IPS-18c (cell line): Measurements from ENCODE around the gene KIF23.

Source experiments
- H3K4me3 ChIP-seq: 2 replicates; pipeline ENCODE4 v1.7.0; 2013; ENCODE audit warnings: low read depth, mild to moderate bottlenecking, low read length, moderate library complexity; ENCODE audit not compliant: insufficient read depth
- H3K9me3 ChIP-seq: one replicate; pipeline ENCODE4 v1.6.1; 2013; ENCODE audit warnings: mild to moderate bottlenecking, low read length, moderate library complexity; ENCODE audit not compliant: control insufficient read depth, insufficient read depth

Gene KIF23

DNA sequence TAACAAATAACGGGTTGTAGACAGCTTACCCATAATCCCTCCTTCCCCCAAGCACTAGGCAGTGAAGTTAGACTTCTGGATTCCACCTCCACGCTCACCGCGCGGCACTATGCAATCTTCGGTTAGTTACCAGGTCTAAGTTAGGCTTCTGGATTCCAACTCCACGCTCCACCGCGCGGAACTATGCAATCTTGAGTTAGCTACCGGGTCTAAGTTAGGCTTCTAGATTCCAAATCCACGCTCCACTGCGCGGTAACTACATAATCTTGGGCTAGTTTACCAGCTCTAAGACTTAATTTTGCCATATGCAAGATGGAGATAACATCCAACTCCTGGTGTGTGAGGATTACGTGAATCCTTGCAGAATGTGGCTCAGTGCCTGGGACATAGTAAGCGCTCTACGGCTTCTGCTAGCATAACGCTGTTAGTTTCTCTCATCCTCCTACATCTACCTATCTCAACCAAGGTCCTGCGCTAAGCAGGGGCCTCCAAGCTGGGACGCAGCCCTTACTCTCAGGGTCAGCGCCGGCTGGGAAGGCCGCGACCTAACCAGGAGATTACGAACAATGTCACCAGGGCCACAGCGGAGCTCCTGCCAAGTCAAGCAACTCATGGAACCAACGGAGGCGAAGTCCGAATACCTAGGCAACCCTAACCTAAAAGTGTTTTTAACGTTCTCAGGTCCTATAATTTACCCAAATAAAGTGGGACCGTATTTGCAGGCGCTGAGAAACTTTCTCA is 38.0 kb downstream of the KIF23 start:
- Histone ChIP-seq H3K9me3 (no peaks in the 10 kb centered on the region), H3K4me3 (peak overlapping the region; percentile 90)

- H3K4me3 ChIP-seq: peak within 1 kb of the TSS; percentile 90
- no peaks in the 10 kb centered on the region for H3K9me3 ChIP-seq
These were observed 38.8 kb downstream of the KIF23 start, which contains the start of gene RPLP1 for GRCh38 chr15:69452692-69453521. RPLP1 (plus strand) TSS chr15:69452818; CDS start chr15:69452949, 131 bp downstream.

- H3K4me3 ChIP-seq: peak overlapping the region; percentile 26; the same call in 1 of the 2 replicates
- H3K9me3 ChIP-seq: no peaks in the 10 kb centered on the region
These were observed 40.8 kb downstream of the KIF23 start for GRCh38 chr15:69454953-69455352.

GRCh38 chr15:69456208-69457166 is 42.3 kb downstream of the KIF23 start:
- no peak overlapping the region for H3K4me3 ChIP-seq
- H3K9me3 ChIP-seq: no peaks in the 10 kb centered on the region

GRCh38 chr15:69457304-69458280 is 43.4 kb downstream of the KIF23 start:
- H3K4me3 ChIP-seq: no peak overlapping the region
- no peaks in the 10 kb centered on the region for H3K9me3 ChIP-seq

- no peaks in the 10 kb centered on the region for H3K9me3 ChIP-seq
- no peak overlapping the region for H3K4me3 ChIP-seq
These were observed 44.9 kb downstream of the KIF23 start for GRCh38 chr15:69459066-69459465.

DNA sequence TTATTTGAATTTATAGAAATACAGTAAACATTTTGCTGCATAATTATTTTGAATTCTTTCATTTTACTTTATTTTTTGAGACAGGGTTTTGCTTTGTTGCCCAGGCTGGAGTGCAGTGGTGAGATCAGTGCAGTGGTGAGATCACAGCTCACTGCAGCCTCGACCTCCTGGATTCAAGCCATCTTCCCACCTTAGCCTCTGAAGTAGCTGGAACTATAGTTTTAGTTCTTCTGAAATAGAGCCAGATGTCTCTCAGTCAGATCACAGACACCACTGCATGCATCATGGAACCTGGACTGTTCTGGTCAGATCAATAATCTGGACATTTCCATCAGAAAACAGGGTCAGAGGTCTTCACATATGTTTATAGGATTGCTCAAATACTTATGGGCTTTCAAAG is 46.3 kb downstream of the KIF23 start:
- no peaks in the 10 kb centered on the region for H3K9me3 ChIP-seq
- no peak overlapping the region for H3K4me3 ChIP-seq

- H3K4me3 ChIP-seq: peak overlapping the region; percentile 20
- no peaks in the 10 kb centered on the region for H3K9me3 ChIP-seq
These were observed 47.9 kb downstream of the KIF23 start for GRCh38 chr15:69462030-69462492.

DNA sequence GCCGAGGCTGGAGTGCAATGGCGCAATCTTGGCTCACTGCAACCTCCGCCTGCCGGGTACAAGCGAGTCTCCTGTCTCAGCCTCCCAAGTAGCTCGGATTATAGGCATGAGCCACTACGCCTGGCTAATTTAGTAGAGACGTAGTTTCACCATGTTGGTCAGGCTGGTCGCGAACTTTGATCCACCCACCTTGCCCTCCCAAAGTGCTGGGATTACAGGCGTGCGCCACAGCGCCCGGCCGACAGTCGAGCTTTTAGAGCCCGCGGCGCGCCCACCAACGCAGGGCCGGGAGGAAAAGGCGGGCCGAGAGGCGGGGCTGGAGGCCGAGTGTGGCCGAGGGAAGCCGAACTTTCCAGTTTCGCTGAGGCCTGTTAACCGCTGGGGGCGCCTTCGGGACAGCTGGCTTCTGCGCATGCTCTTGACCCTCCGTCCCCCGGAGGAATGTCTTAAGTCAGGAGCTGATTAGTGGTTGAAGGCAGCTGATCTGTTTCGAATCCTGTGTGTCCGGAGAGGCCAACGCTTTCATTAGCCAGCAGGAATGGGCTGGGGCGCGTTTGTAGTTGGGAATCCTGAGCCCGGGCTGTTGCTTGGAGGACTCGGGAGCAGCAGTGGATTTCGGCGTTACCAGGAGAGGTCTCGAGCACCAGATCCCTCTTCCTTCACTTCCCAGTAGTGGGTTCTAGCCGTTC is 48.5 kb downstream of the KIF23 start:
- Histone ChIP-seq H3K9me3 (no peaks in the 10 kb centered on the region), H3K4me3 (peak overlapping the region; percentile 16; the same call in 1 of the 2 replicates)

DNA sequence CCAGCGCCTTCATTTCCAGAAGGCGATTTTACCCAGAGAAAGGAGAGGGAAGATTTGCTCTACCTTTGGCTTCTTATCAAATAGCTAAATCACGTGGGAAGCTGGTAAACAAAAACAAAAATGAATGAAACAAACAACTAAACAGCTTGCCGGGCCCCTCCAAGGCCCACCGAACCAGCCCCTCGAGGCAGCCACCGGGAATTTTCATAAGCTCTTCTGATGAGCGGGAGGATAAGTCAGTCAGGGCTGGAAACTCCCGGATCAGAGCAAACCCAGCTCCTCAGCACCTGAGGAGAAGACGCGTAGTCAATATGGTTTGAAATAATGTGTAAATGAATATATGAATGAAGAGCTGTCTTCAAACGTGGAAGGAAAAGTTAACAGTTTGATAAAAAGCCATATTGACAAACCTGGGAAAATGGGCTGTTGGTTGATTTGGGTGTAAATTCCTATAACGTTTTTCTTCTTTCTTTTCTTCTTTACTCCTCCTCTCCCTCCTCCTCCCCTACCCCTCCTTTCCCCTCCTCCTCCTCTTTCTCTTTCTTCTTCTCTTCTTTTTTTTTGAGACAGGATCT is 49.1 kb downstream of the KIF23 start:
- H3K4me3 ChIP-seq: peak overlapping the region; percentile 16; the same call in 1 of the 2 replicates
- no peaks in the 10 kb centered on the region for H3K9me3 ChIP-seq

GRCh38 chr15:69465253-69465652 is 51.1 kb downstream of the KIF23 start:
- no peaks in the 10 kb centered on the region for H3K9me3 ChIP-seq
- H3K4me3 ChIP-seq: no peak overlapping the region

GRCh38 chr15:69466733-69467132 is 52.6 kb downstream of the KIF23 start:
- H3K4me3 ChIP-seq: no peak overlapping the region
- no peaks in the 10 kb centered on the region for H3K9me3 ChIP-seq

GRCh38 chr15:69467636-69468035 is 53.5 kb downstream of the KIF23 start:
- H3K4me3 ChIP-seq: no peak overlapping the region

DNA sequence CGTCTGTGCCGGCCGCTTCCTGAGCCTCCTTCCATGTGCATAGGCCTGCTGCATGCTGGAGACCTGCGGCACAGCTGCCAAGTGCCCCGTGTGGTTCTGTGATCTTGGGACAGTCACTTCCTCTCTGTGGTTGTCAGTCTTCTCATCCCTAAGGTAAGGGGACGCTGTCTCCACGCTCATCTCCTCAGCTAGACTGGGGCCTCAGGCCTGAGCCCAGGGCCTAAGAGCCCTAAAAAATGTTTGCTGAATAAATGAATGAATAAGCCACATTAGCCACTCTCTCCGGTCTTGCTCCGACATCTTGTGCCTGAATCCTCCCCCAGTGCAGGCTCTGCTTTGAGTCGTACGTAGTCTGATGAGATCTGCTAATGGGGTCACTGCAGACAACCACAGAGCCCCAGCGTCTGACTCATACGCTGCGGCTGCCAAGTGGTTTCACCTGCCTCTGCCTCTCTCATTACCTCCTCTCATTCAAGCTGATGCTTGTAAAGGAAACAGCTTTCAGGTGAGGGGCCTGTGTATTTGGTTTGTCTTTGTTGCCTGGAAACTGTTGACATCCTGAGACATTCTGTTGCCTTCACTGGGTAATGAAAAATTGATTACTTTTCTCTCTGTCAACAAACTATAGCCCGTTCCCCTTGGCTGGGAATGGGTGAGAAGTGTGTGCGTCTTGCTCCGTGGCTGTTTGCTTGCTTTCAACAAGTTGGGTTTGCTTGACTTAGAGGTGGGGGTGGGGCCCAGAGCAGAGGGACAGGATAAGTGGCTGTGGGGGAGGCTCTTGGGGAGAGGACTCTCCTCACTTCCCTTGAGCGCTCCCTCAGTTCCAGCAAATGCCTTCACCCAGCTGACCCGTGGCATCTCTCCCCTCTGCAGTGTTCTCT is 54.3 kb downstream of the KIF23 start:
- Histone ChIP-seq H3K9me3 (no peaks in the 10 kb centered on the region), H3K4me3 (no peak overlapping the region)

More at GRCh38 chr15:69467636-69468035, 53.5 kb downstream of the KIF23 start:
- no peaks in the 10 kb centered on the region for H3K9me3 ChIP-seq
